HepG2 (cell line): ENCODE results near the gene XXYLT1. TPM values are rescaled to one million over a fixed set of nuclear protein-coding genes. Genes with fewer than 3 reads are reported as not detected.
A peak's percentile ranks its signal among the peaks of the same experiment; 100 is the strongest.

ENCODE experiments used
- AGO2 ChIP-seq: fragments of 200-400 bp; formaldehyde crosslinking; optimal IDR thresholded peaks from 2 replicates; pipeline ENCODE3; 2017; ENCODE audit warnings: mild to moderate bottlenecking, low read depth, low read length, moderate library complexity
- DZIP1 ChIP-seq: sonication (generic); formaldehyde crosslinking; IDR thresholded peaks from 2 replicates; pipeline ENCODE4 v1.5.0; 2020; ENCODE audit warnings: mild to moderate bottlenecking, missing genetic modification reagents
- ELK4 ChIP-seq: sonication (generic); formaldehyde crosslinking; IDR thresholded peaks from 2 replicates; pipeline ENCODE4 v1.9.0; 2021; ENCODE audit warnings: missing genetic modification reagents, borderline replicate concordance
- GMEB1 ChIP-seq: sonication (generic); formaldehyde crosslinking; IDR thresholded peaks from 2 replicates; pipeline ENCODE4 v1.5.1; 2020; ENCODE audit warnings: missing genetic modification reagents, mild to moderate bottlenecking, borderline replicate concordance
- HMGXB4 ChIP-seq, 2 experiments: sonication (generic) in 1 of 2; formaldehyde crosslinking in 1 of 2; IDR thresholded peaks; 2 replicates each; pipeline versions ENCODE4 v1.4.0 to v1.6.1; 2018 to 2020; ENCODE audit warnings: missing genetic modification reagents in 2 of 2, borderline replicate concordance in 1 of 2, low read depth in 1 of 2, mild to moderate bottlenecking in 1 of 2, missing biosample characterization in 1 of 2
- MLLT10 ChIP-seq: sonication (generic); formaldehyde crosslinking; IDR thresholded peaks from 2 replicates; pipeline ENCODE4 v1.4.0; 2020; ENCODE audit warnings: missing genetic modification reagents
- RAD21 ChIP-seq: fragments of 450-650 bp; formaldehyde crosslinking; IDR thresholded peaks from 2 replicates; pipeline ENCODE4 v1.5.0; 2020; ENCODE audit warnings: mild to moderate bottlenecking
- SOX13 ChIP-seq, 3 experiments: fragments of 450-650 bp in 1 of 3; sonication (generic) in 1 of 3; formaldehyde crosslinking in 1 of 3; IDR thresholded peaks in 2 of 3; conservative IDR thresholded peaks in 1 of 3; 2 replicates each; pipeline versions ENCODE4 v1.5.0 to v1.6.1; 2016 to 2020; ENCODE audit warnings: antibody characterized with exemption in 1 of 3, mild to moderate bottlenecking in 1 of 3, missing compliant biosample characterization in 1 of 3, missing genetic modification reagents in 1 of 3, moderate library complexity in 1 of 3
- SP2 ChIP-seq: sonication (generic); formaldehyde crosslinking; IDR thresholded peaks from 2 replicates; pipeline ENCODE4 v1.5.1; 2020; ENCODE audit warnings: mild to moderate bottlenecking, missing genetic modification reagents
- TCF12 ChIP-seq, 2 experiments: fragments of 450-650 bp in 1 of 2; sonication (generic) in 1 of 2; formaldehyde crosslinking in 1 of 2; IDR thresholded peaks; 2 replicates each; pipeline versions ENCODE4 v1.6.1 to v1.8.0; 2017 to 2022; ENCODE audit warnings: antibody characterized with exemption in 1 of 2, mild to moderate bottlenecking in 1 of 2, missing genetic modification reagents in 1 of 2, moderate library complexity in 1 of 2
- TEF ChIP-seq: sonication (generic); formaldehyde crosslinking; IDR thresholded peaks from 2 replicates; pipeline ENCODE4 v1.5.0; 2020; ENCODE audit warnings: missing genetic modification reagents
- ZFP90 ChIP-seq: sonication (generic); formaldehyde crosslinking; IDR thresholded peaks from 2 replicates; pipeline ENCODE4 v1.8.0; 2022; ENCODE audit warnings: missing genetic modification reagents, mild to moderate bottlenecking, inconsistent platforms, borderline replicate concordance
- ZNF276 ChIP-seq: sonication (generic); formaldehyde crosslinking; IDR thresholded peaks from 2 replicates; pipeline ENCODE4 v1.4.0; 2020; ENCODE audit warnings: mild to moderate bottlenecking, low read depth, missing genetic modification reagents
- ZNF773 ChIP-seq: sonication (generic); formaldehyde crosslinking; IDR thresholded peaks from 2 replicates; pipeline ENCODE4 v1.4.0; 2020; ENCODE audit warnings: missing genetic modification reagents, borderline replicate concordance
- ZZZ3 ChIP-seq: sonication (generic); formaldehyde crosslinking; IDR thresholded peaks from 2 replicates; pipeline ENCODE4 v1.4.0; 2020; ENCODE audit warnings: missing genetic modification reagents, mild to moderate bottlenecking, borderline replicate concordance
- polyA plus RNA-seq, 8 experiments: library from polyadenylated mRNA; depleted of rRNA in 3 of 8; stranded (reverse) in 7 of 8; unstranded in 1 of 8; fragments of >200 nt; fragmentation: Illumina TruSeq in 4 of 8; extraction: Trizol in 4 of 8; gene quantifications; 2 replicates each; pipeline versions ENCODE4 v1.2.1 to v1.2.3, GENCODE V29; 2011 to 2016; ENCODE audit warnings: low read depth in 4 of 8, missing spikeins in 1 of 8, mixed read lengths in 1 of 8; ENCODE audit not compliant: insufficient read depth in 1 of 8
- total RNA-seq, 5 experiments: library from RNA; depleted of rRNA; stranded (reverse); fragments of >200 nt; fragmentation: Illumina TruSeq; extraction: Trizol; gene quantifications; 2 replicates each; pipeline ENCODE4 v1.2.3, GENCODE V29; 2016; ENCODE audit warnings: low read depth in 1 of 5

The XXYLT1 gene
- total and polyA plus RNA-seq, 2 of the 13 experiments (the other 11 are each of a cell fraction or from before 2014, with no cell fraction given) = 17.7 to 19.0 TPM

- TF ChIP-seq SOX13 (IDR thresholded peaks at IDR 0.05) (0 out of 2 replicates have a peak, but pooled peaks have one; percentile 6), SOX13 (CRISPR knock-in tag; conservative IDR thresholded peaks at IDR 0.05 in 1 of 2, IDR thresholded peaks at IDR 0.05 in 1 of 2) (peak in 1 of 2 experiments; percentile 67; a peak in 2 of 4 replicates), AGO2 (peak; percentile 88), RAD21 (CRISPR knock-in tag) (peak; percentile 99), TCF12 (IDR thresholded peaks at IDR 0.05) (no peak), TCF12 (CRISPR knock-in tag; IDR thresholded peaks at IDR 0.05) (peak; percentile 74; the same call in 1 of the 2 replicates), TEF (CRISPR knock-in tag) (peak; percentile 71), ZZZ3 (CRISPR knock-in tag) (peak; percentile 61), MLLT10 (CRISPR knock-in tag) (no peak), HMGXB4 (CRISPR knock-in tag; IDR thresholded peaks at IDR 0.05; ENCODE audit: borderline replicate concordance in 1 of 2, low read depth in 1 of 2) (peak; percentile 75 to 88), ZNF276 (CRISPR knock-in tag) (no peak; the same call in 1 of the 2 replicates), ZFP90 (peak; percentile 76; the same call in 1 of the 2 replicates), ZNF773 (peak; percentile 94), DZIP1 (CRISPR knock-in tag) (peak; percentile 94), ELK4 (CRISPR knock-in tag) (no peak), SP2 (CRISPR knock-in tag) (no peak; the same call in 1 of the 2 replicates), GMEB1 (CRISPR knock-in tag) (peak; percentile 58; the same call in 1 of the 2 replicates)
Measured at GRCh38 chr3:195259475-195260279, 11.3 kb downstream of the XXYLT1 start (continued).
